NOMO-1 treated with DMSO at 0.1 percent for 48 hours (cell line): Measurements from ENCODE around the gene LRRC43.
A peak's percentile ranks its signal among the peaks of the same experiment; 100 is the strongest.
"Not testable (repeated sequence)": the region's sequence is repeated elsewhere in the genome, so short reads cannot be mapped to it uniquely, and the experiment has no call there.

Source experiments
- DNase-seq: peaks from one replicate; lab custom pipeline; 2025; ENCODE audit not compliant: unreplicated experiment; lab: John Stamatoyannopoulos, UW

Gene LRRC43

GRCh38 chr12:122155705-122156104 lies 27.2 kb upstream of the LRRC43 start:
- no peak for DNase-seq

- no peak for DNase-seq
These were observed 24.1 kb upstream of the LRRC43 start for GRCh38 chr12:122158700-122159285.

- DNase-seq = no peak
These were observed 23.0 kb upstream of the LRRC43 start for GRCh38 chr12:122159882-122160281.

GRCh38 chr12:122160761-122161160 lies 22.2 kb upstream of the LRRC43 start:
- DNase-seq = no peak

GRCh38 chr12:122161682-122162081 lies 21.2 kb upstream of the LRRC43 start:
- peak; percentile 9 for DNase-seq

- DNase-seq = no peak
These were observed 19.9 kb upstream of the LRRC43 start for GRCh38 chr12:122162976-122163375.

GRCh38 chr12:122166422-122167349 lies 16.2 kb upstream of the LRRC43 start:
- no peak for DNase-seq

GRCh38 chr12:122167356-122167925 lies 15.5 kb upstream of the LRRC43 start:
- DNase-seq = no peak

GRCh38 chr12:122168492-122168891 lies 14.4 kb upstream of the LRRC43 start:
- DNase-seq = no peak

GRCh38 chr12:122171399-122171798 lies 11.5 kb upstream of the LRRC43 start:
- DNase-seq = no peak

GRCh38 chr12:122172262-122172939 lies 10.5 kb upstream of the LRRC43 start:
- DNase-seq = no peak

- DNase-seq = no peak
These were observed 8.6 kb upstream of the LRRC43 start, which contains the start of gene IL31 for GRCh38 chr12:122174155-122174845. IL31 (minus strand) TSS chr12:122174221; CDS start chr12:122174172, 49 bp downstream.

GRCh38 chr12:122176473-122176872 lies 6.5 kb upstream of the LRRC43 start:
- not testable (repeated sequence) for DNase-seq

GRCh38 chr12:122183588-122183940 lies 641 bp downstream of the LRRC43 start:
- no peak for DNase-seq

GRCh38 chr12:122184517-122184916 lies 1.6 kb downstream of the LRRC43 start:
- no peak for DNase-seq

- DNase-seq = no peak
These were observed 2.2 kb downstream of the LRRC43 start for GRCh38 chr12:122185079-122185478.

- no peak for DNase-seq
These were observed 2.7 kb downstream of the LRRC43 start for GRCh38 chr12:122185494-122186082.

- DNase-seq = no peak
These were observed 4.5 kb downstream of the LRRC43 start for GRCh38 chr12:122187466-122187865.

- no peak for DNase-seq
These were observed 6.9 kb downstream of the LRRC43 start for GRCh38 chr12:122189626-122190475.
